PC-3 (cell line): ENCODE measurements around the gene BATF. TPM values are rescaled to one million over a fixed set of nuclear protein-coding genes. Genes with fewer than 3 reads are reported as not detected.

Source experiments
- ATAC-seq: fragments of 200-7000 bp; cut with Tn5 transposase; 2 replicates; pipeline ENCODE4 v1.9.1; 2020; ENCODE audit warnings: mild to moderate bottlenecking, moderate library complexity
- BruUV-seq: library from RNA; stranded (reverse); fragments of 400-500 nt; replicated peaks from 2 replicates; lab custom pipeline; 2021; lab: Mats Ljungman, UMichigan
- CTCF ChIA-PET: fragments of 300-600 bp; sonication (Branson Sonifier 250); formaldehyde crosslinking; loops from one replicate; lab custom pipeline; 2022; ENCODE audit warnings: antibody characterized with exemption; lab: Charles Lee
- POLR2A ChIA-PET: fragments of 300-600 bp; sonication (Branson Sonifier 250); formaldehyde crosslinking; loops from one replicate; lab custom pipeline; 2022; ENCODE audit warnings: antibody characterized with exemption; ENCODE audit not compliant: unreplicated experiment; lab: Charles Lee
- DNase-seq: peaks from one replicate; pipeline ENCODE4 v3.0.0-alpha.2; 2015
- H2AFZ ChIP-seq: fragments of 300-600 bp; sonication (generic); 2 replicates; pipeline ENCODE4 v1.6.0; 2016; ENCODE audit warnings: antibody characterized with exemption, low read length
- H3F3A ChIP-seq: fragments of 300-600 bp; sonication (generic); one replicate; pipeline ENCODE4 v1.6.0; 2017; ENCODE audit warnings: antibody characterized with exemption, low read length, control low read depth, mild to moderate bottlenecking; ENCODE audit not compliant: unreplicated experiment
- H3K27ac ChIP-seq: fragments of 300-600 bp; sonication (generic); 2 replicates; pipeline ENCODE4 v1.5.1; 2016; ENCODE audit warnings: mild to moderate bottlenecking, low read length
- H3K27me3 ChIP-seq: fragments of 300-600 bp; sonication (generic); 2 replicates; pipeline ENCODE4 v1.6.1; 2016; ENCODE audit warnings: low read length, mixed read lengths
- H3K36me3 ChIP-seq: fragments of 300-600 bp; sonication (generic); 2 replicates; pipeline ENCODE4 v1.6.1; 2016; ENCODE audit warnings: low read depth, mixed run types, low read length, mixed read lengths
- H3K4me1 ChIP-seq: fragments of 300-600 bp; sonication (generic); 2 replicates; pipeline ENCODE4 v1.5.1; 2016; ENCODE audit warnings: low read length; ENCODE audit not compliant: insufficient read depth
- H3K4me2 ChIP-seq: fragments of 300-600 bp; sonication (generic); 2 replicates; pipeline ENCODE4 v1.6.0; 2016; ENCODE audit warnings: low read length
- H3K4me3 ChIP-seq: fragments of 300-600 bp; sonication (generic); 2 replicates; pipeline ENCODE4 v1.5.1; 2016; ENCODE audit warnings: mild to moderate bottlenecking, low read length, mixed read lengths
- H3K79me2 ChIP-seq: fragments of 300-600 bp; sonication (generic); 2 replicates; pipeline ENCODE4 v1.6.1; 2017; ENCODE audit warnings: low read length, mixed read lengths
- H3K9ac ChIP-seq: fragments of 300-600 bp; sonication (generic); 2 replicates; pipeline ENCODE4 v1.6.0; 2016; ENCODE audit warnings: mild to moderate bottlenecking, low read length
- H3K9me2 ChIP-seq: fragments of 300-600 bp; sonication (generic); replicated peaks from 2 replicates; pipeline ENCODE4 v1.6.1; 2016; ENCODE audit warnings: mixed run types, low read length, mixed read lengths
- H3K9me3 ChIP-seq: fragments of 300-600 bp; sonication (generic); 2 replicates; pipeline ENCODE4 v1.6.1; 2016; ENCODE audit warnings: low read length, mixed read lengths
- H4K20me1 ChIP-seq: fragments of 300-600 bp; sonication (generic); 2 replicates; pipeline ENCODE4 v1.6.1; 2016; ENCODE audit warnings: low read length, mixed read lengths
- EZH2 ChIP-seq: fragments of 300-600 bp; sonication (generic); IDR thresholded peaks from one replicate; pipeline ENCODE4 v1.6.1; 2017; ENCODE audit warnings: antibody characterized with exemption, mild to moderate bottlenecking, low read length; ENCODE audit not compliant: unreplicated experiment
- EZH2phosphoT487 ChIP-seq: fragments of 300-600 bp; sonication (generic); IDR thresholded peaks from 2 replicates; pipeline ENCODE4 v1.6.1; 2018; ENCODE audit warnings: mild to moderate bottlenecking, antibody characterized with exemption, low read length, borderline replicate concordance
- intact Hi-C: fragments of 100-400 bp; cut with micrococcal nuclease; formaldehyde crosslinking; loops from 2 replicates; pipeline ENCODE4 v1.9.0; 2023
- total RNA-seq: library from RNA; depleted of rRNA; stranded (reverse); fragments of >200 nt; gene quantifications from 2 replicates; pipeline ENCODE4 v1.2.3, GENCODE V29; 2014
- TF ChIP-seq, protein P1 (sequence below): fragments of 300-600 bp; sonication (generic); conservative IDR thresholded peaks from 2 replicates; pipeline ENCODE4 v1.5.1; 2017; ENCODE audit warnings: antibody characterized with exemption, low read depth, mild to moderate bottlenecking, low read length

Gene BATF
- total RNA-seq, 1 experiment from 2014 or later, result not detected

DNA sequence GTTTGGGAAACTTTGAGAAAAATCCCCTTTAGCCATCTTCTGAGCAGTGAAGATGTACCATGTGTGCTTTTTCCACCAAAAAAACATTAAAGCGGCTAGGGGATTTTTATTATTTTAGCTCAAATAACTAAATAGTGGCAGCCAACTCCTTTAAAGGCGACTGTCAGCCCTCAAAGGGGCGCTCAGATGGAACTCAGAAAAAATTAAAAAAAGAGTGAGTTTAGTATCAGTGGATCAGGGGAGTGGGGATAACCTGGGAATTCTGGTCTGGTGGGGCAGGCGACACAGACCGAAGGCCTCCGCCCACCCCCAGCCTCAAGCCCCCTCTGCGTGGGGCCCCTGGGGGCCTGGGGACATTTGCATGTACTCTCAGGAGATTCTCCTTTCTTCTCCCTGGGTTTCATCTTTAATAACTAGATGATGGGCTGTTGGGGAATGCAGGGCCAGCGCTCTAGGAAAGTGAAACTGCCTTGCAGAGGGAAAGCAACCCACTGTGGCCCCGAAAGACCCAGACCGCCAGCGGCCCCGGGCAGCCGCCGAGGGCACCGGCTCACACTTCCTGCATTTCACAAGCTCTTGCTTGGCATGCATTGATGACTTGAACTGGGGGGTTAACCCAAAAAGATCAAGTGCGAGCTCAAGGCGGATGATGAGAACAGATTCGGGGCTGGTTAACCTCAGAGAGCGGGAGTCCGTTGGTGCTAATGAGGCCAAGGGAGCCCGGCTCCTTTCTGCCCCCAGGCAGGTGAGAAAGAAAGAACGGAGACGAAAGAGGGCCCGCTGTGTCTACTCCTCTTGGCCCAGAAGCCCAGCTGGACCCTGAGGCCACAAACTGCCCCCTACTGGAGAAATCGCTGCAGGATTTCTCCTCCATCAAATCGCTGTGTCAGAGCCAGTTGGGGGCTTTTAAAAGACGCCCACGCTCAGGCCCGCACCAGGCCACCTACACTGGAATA, 7.3 kb upstream of the BATF start:
- H3K4me2 ChIP-seq, result no peak overlapping the region
- ATAC-seq, result no peak
- POLR2A ChIA-PET, result no interaction called here

DNA sequence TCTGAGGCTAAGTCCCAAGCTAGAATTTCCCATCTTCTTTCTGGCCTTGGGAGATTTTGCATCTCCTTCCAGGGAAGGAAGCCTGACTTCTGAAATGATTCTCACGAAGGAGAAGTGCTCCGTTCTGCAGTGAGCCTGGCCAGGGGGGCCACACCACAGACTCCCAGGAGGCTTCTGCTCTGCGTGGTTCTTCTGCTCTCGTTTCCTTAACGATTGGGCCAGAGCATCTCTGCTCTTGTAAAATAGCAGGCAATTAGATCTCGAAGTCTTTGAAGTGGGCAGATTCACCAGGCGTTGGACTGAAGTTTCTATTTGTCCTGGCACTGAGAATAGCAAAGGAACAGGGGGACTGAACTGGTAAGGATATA, 6.7 kb upstream of the BATF start:
- H3K27me3 ChIP-seq, result no peaks in the 10 kb centered on the region
- H3K9me3 ChIP-seq, result no peaks in the 10 kb centered on the region
- intact Hi-C loops, result no loop called here
- H3K4me3 ChIP-seq, result no peak overlapping the region
- H3K4me2 ChIP-seq, result no peak overlapping the region
- BruUV-seq, result no TSS peak
- no peak for ATAC-seq
- no peak for DNase-seq
- H3K79me2 ChIP-seq, result no peaks in the 10 kb centered on the region
- no peak overlapping the region for H3K27ac ChIP-seq
- TF ChIP-seq, protein P1, sequence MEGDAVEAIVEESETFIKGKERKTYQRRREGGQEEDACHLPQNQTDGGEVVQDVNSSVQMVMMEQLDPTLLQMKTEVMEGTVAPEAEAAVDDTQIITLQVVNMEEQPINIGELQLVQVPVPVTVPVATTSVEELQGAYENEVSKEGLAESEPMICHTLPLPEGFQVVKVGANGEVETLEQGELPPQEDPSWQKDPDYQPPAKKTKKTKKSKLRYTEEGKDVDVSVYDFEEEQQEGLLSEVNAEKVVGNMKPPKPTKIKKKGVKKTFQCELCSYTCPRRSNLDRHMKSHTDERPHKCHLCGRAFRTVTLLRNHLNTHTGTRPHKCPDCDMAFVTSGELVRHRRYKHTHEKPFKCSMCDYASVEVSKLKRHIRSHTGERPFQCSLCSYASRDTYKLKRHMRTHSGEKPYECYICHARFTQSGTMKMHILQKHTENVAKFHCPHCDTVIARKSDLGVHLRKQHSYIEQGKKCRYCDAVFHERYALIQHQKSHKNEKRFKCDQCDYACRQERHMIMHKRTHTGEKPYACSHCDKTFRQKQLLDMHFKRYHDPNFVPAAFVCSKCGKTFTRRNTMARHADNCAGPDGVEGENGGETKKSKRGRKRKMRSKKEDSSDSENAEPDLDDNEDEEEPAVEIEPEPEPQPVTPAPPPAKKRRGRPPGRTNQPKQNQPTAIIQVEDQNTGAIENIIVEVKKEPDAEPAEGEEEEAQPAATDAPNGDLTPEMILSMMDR, result no peak
- TF ChIP-seq EZH2 (no peak), EZH2phosphoT487 (no peak)
- H2AFZ ChIP-seq, result no peak overlapping the region
- no peaks in the 10 kb centered on the region for H3K9me2 ChIP-seq
- CTCF ChIA-PET, result interaction anchor here (0.6 kb wide), 1 partner anchor 62 kb away, joined by 5 read pairs; no protein-coding TSS in a partner anchor
- H3K9ac ChIP-seq, result no peak overlapping the region
- no peaks in the 10 kb centered on the region for H3K36me3 ChIP-seq
- peaks cover 13% of the 10 kb centered on the region for H3K4me1 ChIP-seq
- POLR2A ChIA-PET, result no interaction called here
- H3F3A ChIP-seq, result no peaks in the 10 kb centered on the region
- H4K20me1 ChIP-seq, result no peaks in the 10 kb centered on the region

More for the DNA sequence above, 7.3 kb upstream of the BATF start:
- Histone ChIP-seq H3K4me1 (peaks cover 7% of the 10 kb centered on the region), H2AFZ (no peak overlapping the region), H3K27ac (no peak overlapping the region), H3K9me2 (no peaks in the 10 kb centered on the region), H3K9ac (no peak overlapping the region), H3K36me3 (no peaks in the 10 kb centered on the region), H3K79me2 (no peaks in the 10 kb centered on the region), H3K27me3 (no peaks in the 10 kb centered on the region), H3K4me3 (no peak overlapping the region), H4K20me1 (no peaks in the 10 kb centered on the region), H3K9me3 (no peaks in the 10 kb centered on the region), H3F3A (no peaks in the 10 kb centered on the region)
- DNase-seq, result no peak
- BruUV-seq, result no TSS peak
- TF ChIP-seq, protein P1, result 0 out of 2 replicates have a peak, but pooled peaks have one; percentile 22
- TF ChIP-seq EZH2phosphoT487, result no peak
- CTCF ChIA-PET, result interaction anchor here (0.6 kb wide), 1 partner anchor 63 kb away, joined by 5 read pairs; no protein-coding TSS in a partner anchor
- intact Hi-C loops, result no loop called here

DNA sequence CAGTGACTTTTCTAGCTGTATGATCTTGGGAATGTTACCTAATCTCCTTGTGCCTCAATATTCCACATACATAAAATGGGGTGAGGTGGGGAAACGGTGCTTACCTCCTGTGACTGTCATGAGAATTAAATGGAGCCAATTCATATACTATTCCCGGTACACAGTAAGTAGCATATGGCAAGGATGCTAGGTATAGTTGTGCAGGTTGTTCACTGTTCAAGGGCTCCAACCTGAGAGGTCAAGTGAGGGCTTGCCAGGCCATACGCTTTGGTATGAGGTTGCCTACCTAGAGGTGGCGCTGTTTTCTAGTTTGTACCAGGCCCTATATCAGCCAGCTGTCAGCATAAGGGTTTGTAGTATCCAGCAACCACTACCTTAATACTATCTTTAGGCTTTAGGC, 3.6 kb upstream of the BATF start:
- ChIA-PET POLR2A (no interaction called here), CTCF (no interaction called here)
- no peaks in the 10 kb centered on the region for H4K20me1 ChIP-seq
- H3K79me2 ChIP-seq, result no peaks in the 10 kb centered on the region
- no peak overlapping the region for H3K4me2 ChIP-seq
- H3K9me2 ChIP-seq, result no peaks in the 10 kb centered on the region
- H3K27me3 ChIP-seq, result no peaks in the 10 kb centered on the region
- BruUV-seq, result no TSS peak
- H3K9ac ChIP-seq, result no peak overlapping the region
- TF ChIP-seq, protein P1, result peak; percentile 60
- no peak for TF ChIP-seq EZH2
- TF ChIP-seq EZH2phosphoT487, result no peak
- intact Hi-C loops, result no loop called here
- H3K4me3 ChIP-seq, result no peak overlapping the region
- H3K36me3 ChIP-seq, result no peaks in the 10 kb centered on the region
- H3K27ac ChIP-seq, result no peak overlapping the region
- no peaks in the 10 kb centered on the region for H3F3A ChIP-seq
- DNase-seq (peak; percentile 41), ATAC-seq (no peak)
- no peaks in the 10 kb centered on the region for H3K9me3 ChIP-seq
- H2AFZ ChIP-seq, result no peak overlapping the region
- peaks cover 37% of the 10 kb centered on the region for H3K4me1 ChIP-seq
